Measurements from ENCODE around the gene SCFD2. TPM values are rescaled to one million over a fixed set of nuclear protein-coding genes. Genes with fewer than 3 reads are reported as not detected.
"Not testable (repeated sequence)": the region's sequence is repeated elsewhere in the genome, so short reads cannot be mapped to it uniquely, and the experiment has no call there.

Gene SCFD2
- total RNA-seq, 1 donor = 24.2 TPM

GRCh38 chr4:53150631-53151488, 215.0 kb downstream of the SCFD2 start:
- no peak overlapping the region for H3K27ac ChIP-seq (ENCODE audit: low read depth, low read length)
- H3K27me3 ChIP-seq (ENCODE audit: insufficient read depth, low read length) = no peaks in the 10 kb centered on the region
- H3K79me2 ChIP-seq (ENCODE audit: insufficient read depth, low read length) = peaks cover 3% of the 10 kb centered on the region
- H3K36me3 ChIP-seq (ENCODE audit: insufficient read depth, low read length) = no peaks in the 10 kb centered on the region
- no peaks in the 10 kb centered on the region for H4K20me1 ChIP-seq (ENCODE audit: insufficient read depth, low read length)
- TF ChIP-seq CTCF (IDR thresholded peaks at IDR 0.05; ENCODE audit: extremely low read depth, low read depth, low read length) = no peak
- no peaks in the 10 kb centered on the region for H3K9me3 ChIP-seq (ENCODE audit: low read depth, low read length)
- no peak for DNase-seq (ENCODE audit: insufficient read length, low spot score, missing footprints)
- no peak overlapping the region for H2AFZ ChIP-seq (ENCODE audit: low read length)
- no peak overlapping the region for H3K4me3 ChIP-seq (ENCODE audit: insufficient read depth, low read length)
- H3K4me1 ChIP-seq (ENCODE audit: insufficient read depth, low read length) = peaks cover 4% of the 10 kb centered on the region
- H3K4me2 ChIP-seq (ENCODE audit: insufficient read depth, low read length) = no peak overlapping the region

GRCh38 chr4:53147711-53148110, 218.2 kb downstream of the SCFD2 start:
- Histone ChIP-seq H3K4me2 (ENCODE audit: insufficient read depth, low read length) (no peak overlapping the region), H3K4me1 (ENCODE audit: insufficient read depth, low read length) (peaks cover 4% of the 10 kb centered on the region)

GRCh38 chr4:53147197-53147596, 218.7 kb downstream of the SCFD2 start:
- Histone ChIP-seq H3K4me1 (ENCODE audit: insufficient read depth, low read length) (peaks cover 4% of the 10 kb centered on the region), H3K9me3 (ENCODE audit: low read depth, low read length) (no peaks in the 10 kb centered on the region), H3K27ac (ENCODE audit: low read depth, low read length) (no peak overlapping the region), H3K4me3 (ENCODE audit: insufficient read depth, low read length) (no peak overlapping the region), H3K4me2 (ENCODE audit: insufficient read depth, low read length) (no peak overlapping the region), H3K36me3 (ENCODE audit: insufficient read depth, low read length) (peaks cover 10% of the 10 kb centered on the region), H3K27me3 (ENCODE audit: insufficient read depth, low read length) (no peaks in the 10 kb centered on the region), H2AFZ (ENCODE audit: low read length) (no peak overlapping the region), H3K79me2 (ENCODE audit: insufficient read depth, low read length) (peaks cover 3% of the 10 kb centered on the region), H4K20me1 (ENCODE audit: insufficient read depth, low read length) (no peaks in the 10 kb centered on the region)
- no peak for DNase-seq (ENCODE audit: insufficient read length, low spot score, missing footprints)
- TF ChIP-seq CTCF (IDR thresholded peaks at IDR 0.05; ENCODE audit: extremely low read depth, low read depth, low read length) = no peak

More at GRCh38 chr4:53147711-53148110, 218.2 kb downstream of the SCFD2 start:
- Histone ChIP-seq H3K79me2 (ENCODE audit: insufficient read depth, low read length) (peaks cover 3% of the 10 kb centered on the region), H4K20me1 (ENCODE audit: insufficient read depth, low read length) (no peaks in the 10 kb centered on the region), H3K36me3 (ENCODE audit: insufficient read depth, low read length) (peaks cover 10% of the 10 kb centered on the region), H3K27ac (ENCODE audit: low read depth, low read length) (no peak overlapping the region), H2AFZ (ENCODE audit: low read length) (no peak overlapping the region), H3K9me3 (ENCODE audit: low read depth, low read length) (no peaks in the 10 kb centered on the region), H3K27me3 (ENCODE audit: insufficient read depth, low read length) (no peaks in the 10 kb centered on the region), H3K4me3 (ENCODE audit: insufficient read depth, low read length) (no peak overlapping the region)
- no peak for DNase-seq (ENCODE audit: insufficient read length, low spot score, missing footprints)
- TF ChIP-seq CTCF (IDR thresholded peaks at IDR 0.05; ENCODE audit: extremely low read depth, low read depth, low read length) = no peak

- Histone ChIP-seq H2AFZ (ENCODE audit: low read length) (no peak overlapping the region), H3K4me1 (ENCODE audit: insufficient read depth, low read length) (no peaks in the 10 kb centered on the region), H3K79me2 (ENCODE audit: insufficient read depth, low read length) (no peaks in the 10 kb centered on the region), H3K36me3 (ENCODE audit: insufficient read depth, low read length) (peaks cover 10% of the 10 kb centered on the region), H3K9me3 (ENCODE audit: low read depth, low read length) (no peaks in the 10 kb centered on the region), H3K27me3 (ENCODE audit: insufficient read depth, low read length) (no peaks in the 10 kb centered on the region), H3K4me2 (ENCODE audit: insufficient read depth, low read length) (no peak overlapping the region), H3K27ac (ENCODE audit: low read depth, low read length) (no peak overlapping the region), H3K4me3 (ENCODE audit: insufficient read depth, low read length) (no peak overlapping the region), H4K20me1 (ENCODE audit: insufficient read depth, low read length) (no peaks in the 10 kb centered on the region)
- no peak for TF ChIP-seq CTCF (IDR thresholded peaks at IDR 0.05; ENCODE audit: extremely low read depth, low read depth, low read length)
- no peak for DNase-seq (ENCODE audit: insufficient read length, low spot score, missing footprints)
Measured at GRCh38 chr4:53141308-53141707, 224.6 kb downstream of the SCFD2 start.

- not testable (repeated sequence) for H3K9me3 ChIP-seq (ENCODE audit: low read depth, low read length); H2AFZ ChIP-seq (ENCODE audit: low read length)
Measured at GRCh38 chr4:53139256-53139655, 226.6 kb downstream of the SCFD2 start.

More at GRCh38 chr4:53139256-53139655, 226.6 kb downstream of the SCFD2 start:
- H3K4me1 ChIP-seq (ENCODE audit: insufficient read depth, low read length); H3K27ac ChIP-seq (ENCODE audit: low read depth, low read length); H3K79me2 ChIP-seq (ENCODE audit: insufficient read depth, low read length); H3K36me3 ChIP-seq (ENCODE audit: insufficient read depth, low read length); H3K4me2 ChIP-seq (ENCODE audit: insufficient read depth, low read length); H3K27me3 ChIP-seq (ENCODE audit: insufficient read depth, low read length); H4K20me1 ChIP-seq (ENCODE audit: insufficient read depth, low read length); DNase-seq (ENCODE audit: insufficient read length, low spot score, missing footprints); H3K4me3 ChIP-seq (ENCODE audit: insufficient read depth, low read length): not testable (repeated sequence)

All from osteoblast (primary cell).